GM12801 (cell line): ENCODE results near the gene CELF3.

Experiments
- TF ChIP-seq, protein P1 (sequence below): IDR thresholded peaks from one replicate; pipeline ENCODE4 v1.5.1; 2011; ENCODE audit warnings: control low read depth; ENCODE audit not compliant: insufficient read length; ENCODE audit errors: extremely low read depth

The CELF3 gene

DNA sequence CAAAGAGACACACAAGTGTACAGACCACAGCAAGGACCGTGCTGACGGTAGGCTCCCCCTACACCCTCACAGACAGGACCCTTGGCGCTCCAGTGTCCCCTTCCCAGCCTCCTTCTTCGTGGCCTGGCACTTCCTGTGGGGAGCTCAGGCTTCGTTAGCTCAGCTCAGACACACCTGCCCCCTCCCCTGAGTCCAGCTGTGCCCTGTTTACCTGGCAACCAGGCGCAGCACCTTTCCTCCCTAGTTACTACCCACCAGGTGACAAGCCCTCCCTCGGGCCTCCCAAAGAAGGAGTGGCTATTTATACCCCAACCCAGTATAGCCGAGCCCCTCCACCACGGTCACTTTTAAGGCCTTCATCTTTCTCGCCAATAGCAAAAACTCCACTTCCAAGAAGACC, 4.7 kb downstream of the CELF3 start:
- TF ChIP-seq, protein P1, sequence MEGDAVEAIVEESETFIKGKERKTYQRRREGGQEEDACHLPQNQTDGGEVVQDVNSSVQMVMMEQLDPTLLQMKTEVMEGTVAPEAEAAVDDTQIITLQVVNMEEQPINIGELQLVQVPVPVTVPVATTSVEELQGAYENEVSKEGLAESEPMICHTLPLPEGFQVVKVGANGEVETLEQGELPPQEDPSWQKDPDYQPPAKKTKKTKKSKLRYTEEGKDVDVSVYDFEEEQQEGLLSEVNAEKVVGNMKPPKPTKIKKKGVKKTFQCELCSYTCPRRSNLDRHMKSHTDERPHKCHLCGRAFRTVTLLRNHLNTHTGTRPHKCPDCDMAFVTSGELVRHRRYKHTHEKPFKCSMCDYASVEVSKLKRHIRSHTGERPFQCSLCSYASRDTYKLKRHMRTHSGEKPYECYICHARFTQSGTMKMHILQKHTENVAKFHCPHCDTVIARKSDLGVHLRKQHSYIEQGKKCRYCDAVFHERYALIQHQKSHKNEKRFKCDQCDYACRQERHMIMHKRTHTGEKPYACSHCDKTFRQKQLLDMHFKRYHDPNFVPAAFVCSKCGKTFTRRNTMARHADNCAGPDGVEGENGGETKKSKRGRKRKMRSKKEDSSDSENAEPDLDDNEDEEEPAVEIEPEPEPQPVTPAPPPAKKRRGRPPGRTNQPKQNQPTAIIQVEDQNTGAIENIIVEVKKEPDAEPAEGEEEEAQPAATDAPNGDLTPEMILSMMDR = no peak

- TF ChIP-seq, protein P1 = no peak
Observed at GRCh38 chr1:151711044-151711800, 5.4 kb downstream of the CELF3 start.

DNA sequence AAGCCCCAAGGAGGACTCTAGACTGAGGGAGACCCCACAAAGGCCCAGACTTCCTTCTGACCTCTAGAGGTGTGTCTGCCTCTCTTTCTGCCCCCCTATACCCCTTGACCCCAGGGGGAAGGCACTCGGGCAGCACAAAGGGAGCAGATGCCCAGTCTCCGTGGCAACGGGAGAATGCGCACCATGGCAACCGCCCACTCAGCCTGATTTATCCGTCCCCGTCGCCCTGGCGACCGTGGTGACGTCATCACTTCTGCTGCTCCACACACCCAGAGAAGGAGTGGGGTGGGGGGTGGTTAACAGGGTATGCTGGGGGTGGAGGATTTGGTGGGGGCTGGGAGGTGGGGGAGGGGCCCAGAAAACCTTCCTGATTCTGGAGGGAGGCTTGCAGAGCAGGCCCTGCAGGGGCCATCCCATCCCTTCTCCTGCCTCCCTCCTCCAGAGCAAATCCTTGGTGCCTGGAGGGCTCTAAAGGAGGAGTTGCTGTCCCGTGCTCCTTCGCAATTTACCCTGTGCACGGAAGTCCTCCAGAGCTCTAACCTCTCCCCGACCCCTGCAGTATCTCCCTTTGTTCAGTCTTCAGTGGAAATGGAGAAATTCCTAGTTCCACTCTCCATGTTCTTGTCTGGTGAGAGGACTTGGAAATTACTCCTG, 6.3 kb downstream of the CELF3 start:
- TF ChIP-seq, protein P1 = no peak

GRCh38 chr1:151708891-151709290, 7.7 kb downstream of the CELF3 start:
- TF ChIP-seq, protein P1 = no peak

GRCh38 chr1:151707541-151708065, 9.0 kb downstream of the CELF3 start:
- TF ChIP-seq, protein P1 = no peak

DNA sequence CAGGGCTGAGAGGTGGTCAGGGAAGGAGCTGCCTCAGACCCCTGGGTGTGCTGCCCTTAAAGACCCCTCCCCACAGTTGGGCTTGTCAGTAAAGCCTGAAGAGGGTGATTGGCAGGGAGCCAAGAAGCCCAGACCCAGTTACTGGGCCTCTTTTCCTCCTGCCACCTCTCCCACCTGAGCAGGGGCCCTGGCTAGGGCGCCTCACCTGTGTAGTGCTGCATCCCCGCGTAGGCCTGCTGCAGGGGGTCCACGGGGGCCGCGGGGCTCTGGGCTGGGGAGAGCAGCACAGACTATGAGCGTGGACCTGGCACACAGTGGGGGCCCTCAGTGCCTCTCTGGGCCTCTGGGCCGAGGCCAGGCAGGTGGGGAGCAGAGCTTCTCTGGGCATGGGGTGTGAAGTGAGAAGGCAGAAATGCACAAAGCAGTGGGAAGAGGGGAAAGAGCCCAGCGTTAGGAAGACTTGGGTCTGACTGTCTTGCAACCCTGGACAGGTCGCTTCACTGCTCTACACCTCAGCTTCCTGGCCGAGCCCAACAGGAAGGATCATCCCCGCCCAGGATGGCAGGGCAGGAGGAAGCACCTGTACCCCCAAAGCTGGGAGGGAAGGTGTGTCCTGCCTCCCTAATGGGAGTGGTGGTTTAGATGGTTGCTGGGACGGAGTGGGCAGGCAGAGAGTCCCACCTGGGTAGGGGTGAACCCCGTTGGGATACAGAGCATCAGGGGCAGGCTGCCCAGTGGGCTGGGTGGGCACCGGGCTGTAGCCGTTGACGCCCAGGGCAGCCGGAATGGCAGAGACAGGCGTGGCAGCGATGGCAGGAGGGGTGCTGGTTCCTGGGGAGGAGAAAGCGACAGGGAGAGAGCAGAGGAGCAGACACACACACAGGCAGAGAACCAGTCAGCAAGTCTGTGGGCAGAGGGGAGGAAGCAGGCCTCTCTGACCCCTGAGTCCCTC, 9.9 kb downstream of the CELF3 start:
- TF ChIP-seq, protein P1 = no peak
